ENCODE data around the gene WNT2.

DNA sequence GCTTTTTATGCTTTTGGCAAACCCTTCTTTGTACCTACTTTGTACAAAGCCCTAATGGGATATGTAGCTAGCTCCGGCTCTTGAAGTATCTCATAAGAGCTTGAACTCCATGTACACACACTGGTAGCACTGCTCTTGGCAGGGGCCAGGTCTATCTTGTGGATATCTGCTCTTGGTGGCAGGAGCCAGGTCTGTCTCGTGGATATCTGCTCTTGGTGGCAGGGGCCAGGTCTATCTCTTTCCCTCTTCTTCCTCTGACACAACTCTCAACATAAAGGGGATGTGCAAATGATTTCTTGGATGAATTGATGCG is 91.9 kb downstream of the WNT2 start:
- TF ChIP-seq POLR2A (IDR thresholded peaks at IDR 0.05; ENCODE audit: low read length) (no peak), GATA1 (IDR thresholded peaks at IDR 0.05; ENCODE audit: low read depth, low read length) (no peak)
